Measurements from ENCODE around the gene ST3GAL5.
"Not testable (repeated sequence)": the region's sequence is repeated elsewhere in the genome, so short reads cannot be mapped to it uniquely, and the experiment has no call there.

Gene ST3GAL5

DNA sequence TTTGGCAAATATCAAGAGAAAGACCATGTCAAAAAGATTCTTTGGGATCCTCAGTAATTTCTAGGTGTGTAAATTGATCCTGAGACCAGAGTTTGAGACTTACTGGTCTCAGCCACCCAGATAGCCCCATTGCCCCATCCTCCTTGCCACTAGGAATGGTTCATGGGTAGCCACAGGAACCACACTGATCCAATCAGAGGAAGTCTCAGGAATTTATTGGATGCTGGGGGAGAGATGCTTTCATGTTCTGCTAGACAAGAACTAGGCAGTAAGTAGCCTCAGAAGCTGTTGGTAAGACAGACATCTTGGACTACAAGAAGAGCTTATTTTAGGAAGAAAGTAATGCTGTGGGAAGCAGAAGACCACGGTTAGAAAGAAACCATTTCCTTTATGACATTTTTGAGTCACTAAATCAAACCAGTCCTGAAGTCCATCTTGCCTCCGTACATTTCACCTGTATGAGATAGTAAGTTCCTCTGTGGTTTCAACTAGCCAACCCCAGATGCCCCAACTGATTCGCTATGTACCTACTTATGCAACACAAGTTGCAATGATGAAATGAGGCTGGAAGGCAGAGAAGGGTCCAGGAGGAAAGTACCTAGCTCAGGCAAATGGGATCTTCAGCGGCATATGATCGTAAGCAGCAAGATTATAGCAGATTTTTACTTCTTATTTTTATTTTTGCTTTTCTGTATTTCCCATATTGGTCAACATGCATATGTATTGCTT, 3.6 kb upstream of the ST3GAL5 start:
- DNase-seq = no peak

DNA sequence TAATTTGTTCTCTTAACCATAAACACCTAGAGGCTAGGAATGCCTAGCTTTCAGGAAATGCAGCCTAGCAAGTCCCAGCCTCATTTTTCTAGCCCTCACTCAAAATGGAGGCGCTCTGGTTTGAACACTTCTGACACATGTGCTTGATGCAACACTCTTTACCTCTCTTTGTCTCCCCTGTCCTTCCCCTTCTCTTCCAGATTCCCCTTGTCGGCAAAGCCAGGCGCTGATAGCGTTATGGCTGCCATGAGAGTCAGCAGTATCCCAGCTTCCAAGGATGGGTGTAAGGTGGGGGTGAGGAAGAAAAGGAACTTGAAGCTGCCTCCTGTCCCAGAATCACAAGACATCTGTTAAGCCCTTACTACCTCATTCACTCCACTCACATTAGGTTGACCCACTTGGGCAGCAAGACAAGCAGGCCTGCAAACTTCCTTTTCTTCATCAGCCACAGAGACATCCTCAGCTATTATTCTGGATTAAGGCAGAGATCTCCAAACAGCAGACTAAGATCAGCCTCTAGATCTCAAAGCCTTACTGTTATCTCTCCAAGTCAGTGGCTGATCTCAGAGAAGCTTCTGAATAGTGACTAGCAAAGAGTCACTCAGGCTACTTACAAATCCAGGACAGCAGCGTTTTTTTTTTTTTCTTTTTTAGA, 1.9 kb upstream of the ST3GAL5 start:
- no peak for DNase-seq

DNA sequence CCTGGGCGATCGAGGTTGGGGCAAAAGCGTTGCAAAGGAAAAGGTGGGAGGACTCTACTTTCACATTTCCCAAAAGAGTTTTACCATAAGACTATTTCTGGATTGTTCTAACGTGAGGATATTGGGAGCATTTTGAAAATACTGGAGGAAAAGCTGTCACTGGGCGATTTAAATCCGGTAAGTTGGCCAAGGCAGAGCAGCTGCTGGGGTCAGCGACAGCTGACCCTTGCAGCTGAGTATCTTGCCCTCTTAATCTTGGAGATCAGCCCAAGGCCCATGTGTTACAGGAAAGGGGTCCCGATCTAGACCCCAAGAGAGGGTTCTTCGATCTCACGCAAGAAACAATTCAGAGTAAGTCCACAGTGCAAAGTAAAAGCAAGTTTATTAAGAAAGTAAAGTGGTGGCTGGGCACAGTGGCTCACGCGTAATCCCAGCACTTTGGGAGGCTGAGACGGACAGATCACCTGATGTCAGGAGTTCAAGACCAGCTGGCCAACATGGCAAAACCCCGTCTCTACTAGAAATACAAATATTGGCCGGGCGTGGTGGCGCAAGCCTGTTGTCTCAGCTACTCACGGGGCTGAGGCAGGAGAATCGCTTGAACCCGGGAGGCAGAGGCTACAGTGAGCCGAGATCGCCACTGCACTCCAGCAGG, 964 bp upstream of the ST3GAL5 start:
- no peak for DNase-seq

DNA sequence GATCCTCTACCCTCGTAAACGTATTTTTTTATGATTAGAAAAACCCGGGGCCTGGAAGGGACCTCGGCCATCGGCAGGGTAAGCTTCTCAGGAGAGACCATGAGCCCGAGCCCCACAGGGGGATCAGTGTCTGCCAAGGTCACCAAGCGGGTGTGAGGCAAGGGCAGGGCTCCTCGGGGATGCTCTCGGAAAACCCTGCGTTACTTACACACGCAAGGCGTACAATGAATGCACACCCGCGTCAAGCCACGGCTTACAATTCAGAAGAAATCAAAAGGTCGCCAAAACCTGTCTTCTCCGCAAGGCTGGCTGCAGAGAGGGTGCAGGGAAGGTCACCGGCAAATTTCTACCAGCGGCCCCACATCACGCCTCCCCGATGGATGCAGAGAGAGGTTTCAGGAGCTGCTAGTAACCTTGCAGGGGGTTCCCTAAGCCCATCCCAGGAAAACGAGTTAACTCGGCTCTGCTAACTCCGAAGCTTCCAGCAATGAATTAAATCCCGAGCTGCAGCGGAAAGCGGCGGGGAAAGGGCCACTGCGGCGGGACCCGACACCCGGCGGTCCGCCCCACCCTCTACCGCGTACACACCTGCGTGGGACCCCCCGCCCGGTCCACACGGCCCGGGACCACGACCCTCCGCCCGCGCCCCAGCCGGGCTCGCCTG, 638 bp downstream of the ST3GAL5 start:
- peak; percentile 41 to 48 for DNase-seq

DNA sequence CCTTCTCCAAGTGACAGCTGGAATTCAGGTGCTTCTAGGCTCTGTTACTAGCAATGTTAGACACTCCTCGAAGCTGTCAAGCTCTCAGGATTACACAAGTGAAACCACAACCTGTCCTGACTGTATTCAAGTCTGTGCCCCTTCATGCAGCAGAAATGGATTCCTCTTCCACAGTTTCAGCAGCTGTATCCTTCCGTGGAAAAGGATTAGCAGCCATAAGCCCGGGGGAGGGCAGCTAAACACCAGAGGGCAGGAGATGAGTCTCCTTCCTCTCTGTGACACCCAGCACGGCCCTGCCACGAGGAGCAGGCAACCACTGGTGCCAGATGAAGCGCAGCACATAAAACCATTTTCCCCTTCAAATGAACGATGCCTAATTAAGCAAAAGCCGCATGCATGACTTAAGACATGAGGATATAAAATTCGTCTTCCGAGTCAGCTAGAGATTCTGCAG, 1.2 kb downstream of the ST3GAL5 start:
- DNase-seq = peak; percentile 50 to 62

DNA sequence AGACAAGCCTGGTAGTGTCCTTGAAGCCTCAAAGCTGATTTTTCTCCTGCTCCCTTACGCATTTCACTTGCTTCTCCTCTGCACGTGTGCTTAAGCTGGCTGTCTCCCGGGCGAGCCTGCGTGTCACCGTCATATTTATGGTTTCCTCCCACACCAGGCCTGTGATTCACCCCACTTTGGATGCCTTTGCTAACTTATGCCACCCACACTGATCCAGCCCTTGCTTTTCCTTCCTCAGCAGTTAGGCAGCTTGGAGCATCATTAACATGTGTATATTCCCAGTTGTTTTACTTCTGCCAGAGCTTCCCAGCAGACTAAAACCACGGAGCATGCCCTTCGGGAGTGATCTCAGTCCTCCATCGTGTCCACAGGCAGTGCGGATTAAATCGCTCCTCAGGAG, 2.2 kb downstream of the ST3GAL5 start:
- peak; percentile 64 to 75 for DNase-seq

DNA sequence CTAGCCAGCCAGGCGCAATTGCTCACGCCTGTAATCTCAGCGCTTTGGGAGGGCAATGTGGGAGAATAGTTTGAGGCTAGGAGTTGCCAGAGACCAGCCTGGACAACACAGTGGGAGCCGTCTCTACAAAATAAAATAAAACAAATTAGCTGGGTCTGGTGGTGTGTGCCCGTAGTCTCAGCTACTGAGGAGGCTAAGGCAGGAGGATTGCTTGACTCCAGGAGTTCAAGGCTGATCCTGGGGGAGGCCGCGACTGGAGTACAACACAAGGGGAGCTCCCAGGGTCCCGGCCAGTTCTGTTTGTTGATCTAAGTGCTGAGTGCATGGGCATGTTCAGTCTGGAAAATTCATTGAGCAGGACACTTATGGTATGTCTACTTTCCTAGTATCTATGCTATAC, 2.6 kb downstream of the ST3GAL5 start:
- no peak for DNase-seq

DNA sequence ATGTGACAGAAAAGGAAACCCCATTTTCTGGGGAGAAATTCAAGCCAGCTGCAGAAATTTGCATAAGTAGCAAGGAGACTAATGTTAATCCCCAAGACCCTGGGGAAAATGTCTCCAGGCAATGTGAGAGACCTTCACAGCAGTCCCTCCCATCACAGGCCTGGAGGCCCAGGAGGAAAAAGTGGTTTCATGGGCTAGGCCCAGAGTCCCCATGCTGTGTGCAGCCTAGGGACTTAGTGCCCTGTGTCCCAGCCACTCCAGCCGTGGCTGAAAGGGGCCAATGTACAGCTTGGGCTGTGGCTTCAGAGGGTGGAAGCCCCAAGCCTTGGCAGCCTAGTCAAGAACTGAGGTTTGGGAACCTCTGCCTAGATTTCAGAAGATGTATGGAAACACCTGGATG, 7.0 kb downstream of the ST3GAL5 start:
- not testable (repeated sequence) for DNase-seq

DNA sequence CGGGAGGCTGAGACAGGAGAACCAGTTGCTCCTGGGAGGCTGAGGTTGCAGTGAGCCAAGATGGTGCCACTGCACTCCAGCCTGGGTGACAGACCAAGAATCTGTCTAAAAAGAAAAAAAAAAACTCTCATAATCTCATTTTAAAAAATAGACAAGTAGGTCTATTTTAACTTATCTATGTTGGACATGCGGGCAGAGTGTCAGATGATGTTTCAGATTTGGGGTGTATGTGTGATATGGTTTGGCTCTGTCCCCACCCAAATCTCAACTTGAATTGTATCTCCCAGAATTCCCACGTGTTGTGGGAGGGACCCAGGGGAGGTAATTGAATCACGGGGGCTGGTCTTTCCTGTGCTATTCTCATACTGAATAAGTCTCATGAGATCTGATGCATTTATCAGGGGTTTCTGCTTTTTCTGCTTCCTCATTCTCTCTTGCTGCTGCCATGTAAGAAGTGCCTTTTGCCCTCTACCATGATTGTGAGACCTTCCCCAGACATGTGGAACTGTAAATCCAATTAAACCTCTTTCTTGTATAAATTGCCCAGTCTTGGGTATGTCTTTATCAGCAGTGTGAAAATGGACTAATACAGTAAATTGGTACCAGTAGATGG, 8.0 kb downstream of the ST3GAL5 start:
- not testable (repeated sequence) for DNase-seq

DNA sequence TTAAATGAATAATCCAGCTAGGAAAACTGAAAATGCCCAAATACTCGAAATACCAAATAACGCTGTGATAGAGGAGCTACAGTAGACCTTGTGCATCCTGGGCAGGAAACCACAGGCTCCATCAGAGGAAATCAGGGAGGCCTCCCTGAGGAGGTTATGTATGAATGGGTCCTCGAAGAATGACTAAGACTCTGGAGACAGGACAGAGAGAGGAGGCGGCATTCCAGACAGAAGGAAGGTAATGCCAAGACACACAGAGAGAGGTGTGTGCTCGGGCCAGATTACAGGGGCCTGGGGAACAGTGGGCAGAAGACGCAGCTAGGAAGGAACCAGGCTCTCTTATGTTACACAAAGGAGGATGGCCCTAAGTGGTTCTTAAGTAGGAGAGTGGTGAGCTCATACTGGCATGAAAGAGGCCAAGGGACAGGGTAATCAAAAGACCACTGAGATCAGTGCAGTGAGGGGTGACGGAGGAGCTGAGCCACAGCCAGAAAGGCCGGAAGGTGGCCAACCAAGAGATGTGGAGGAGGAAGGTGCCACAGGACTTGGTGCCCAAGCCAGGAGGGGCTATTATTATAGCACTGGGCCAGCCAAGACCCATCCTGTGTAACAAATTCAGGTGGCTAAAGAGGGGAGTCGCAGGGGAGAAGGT, 9.9 kb downstream of the ST3GAL5 start:
- no peak for DNase-seq

DNA sequence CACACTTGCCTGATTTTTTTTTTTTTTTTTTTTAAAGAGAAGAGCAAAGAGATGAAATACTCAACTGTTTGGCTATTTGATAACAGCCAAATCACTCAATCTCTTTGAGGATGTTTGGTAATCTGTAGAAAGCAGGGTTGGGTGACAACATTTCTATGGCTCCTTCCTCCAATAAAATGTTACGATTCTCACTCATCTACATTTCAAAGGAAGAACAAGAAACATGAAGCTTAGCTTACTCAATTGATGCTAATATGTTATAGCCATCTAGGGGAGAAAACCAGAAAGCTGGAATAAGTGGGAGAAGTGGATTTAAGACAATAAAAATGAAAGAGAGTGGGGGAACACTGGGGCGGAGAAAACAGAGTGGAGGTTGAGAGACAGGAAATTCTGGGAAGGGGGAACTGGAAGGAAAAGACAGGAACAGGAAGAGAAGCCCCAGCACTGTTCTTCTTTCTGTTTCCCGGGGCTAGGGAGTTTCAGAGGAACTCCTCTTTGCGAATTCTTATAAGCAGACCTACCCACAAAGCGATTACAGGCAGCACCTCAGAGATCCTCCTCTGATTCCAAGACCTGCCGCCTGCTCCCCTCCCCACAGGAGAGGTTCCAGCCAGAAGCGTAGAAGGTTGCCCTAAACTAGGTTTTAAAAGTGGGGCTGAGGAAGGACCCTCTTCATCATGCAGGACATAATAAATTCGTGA, 13.3 kb downstream of the ST3GAL5 start:
- DNase-seq = no peak

DNA sequence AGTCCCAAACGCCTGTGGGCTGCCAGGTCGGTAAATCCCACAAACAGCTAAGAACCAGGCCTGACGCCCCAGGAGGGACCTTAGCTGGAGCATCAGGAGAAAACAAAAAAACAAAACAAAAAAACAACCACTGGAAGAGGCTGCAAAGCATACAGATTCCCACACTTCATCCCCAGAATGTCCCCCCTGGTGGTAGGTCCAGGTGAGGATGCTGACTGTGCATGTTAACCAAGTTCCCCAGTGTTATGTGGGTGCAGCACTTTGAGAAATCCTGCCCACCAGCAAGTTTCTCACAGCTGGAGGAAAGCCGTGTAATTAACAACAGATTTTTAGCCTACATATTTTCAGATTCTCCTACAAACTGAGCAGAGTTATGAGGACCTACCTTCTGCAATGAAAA, 15.1 kb downstream of the ST3GAL5 start:
- no peak for DNase-seq

DNA sequence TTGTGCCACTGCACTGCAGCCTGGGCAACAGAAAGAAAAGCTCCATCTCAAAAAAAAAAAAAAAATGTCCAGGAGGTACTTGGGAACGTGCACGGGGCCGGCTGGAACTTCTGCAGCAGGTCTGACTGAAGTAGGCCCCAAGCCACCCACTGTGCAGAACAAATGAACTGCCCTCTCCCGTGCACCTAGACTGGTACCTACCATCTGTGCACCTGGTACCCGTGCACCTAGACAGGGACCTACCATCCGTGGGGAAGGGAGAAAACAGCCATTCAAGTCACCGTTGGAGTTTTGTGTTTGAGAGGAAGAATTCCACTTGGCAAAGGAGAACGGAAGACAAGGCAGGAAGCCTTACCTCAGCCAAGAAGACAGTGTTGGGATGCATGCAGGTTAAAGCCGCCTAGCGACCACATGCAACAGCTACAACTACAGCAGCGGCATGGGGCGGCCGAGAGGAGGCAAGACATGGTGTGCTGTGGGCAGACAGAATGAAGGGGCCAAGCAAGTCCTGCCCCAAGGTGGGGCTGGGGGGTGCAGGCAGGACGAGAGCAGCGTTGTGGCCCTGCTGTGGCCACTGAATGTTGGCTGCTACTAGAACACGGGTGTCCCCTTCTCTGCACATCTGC, 16.1 kb downstream of the ST3GAL5 start:
- no peak for DNase-seq

DNA sequence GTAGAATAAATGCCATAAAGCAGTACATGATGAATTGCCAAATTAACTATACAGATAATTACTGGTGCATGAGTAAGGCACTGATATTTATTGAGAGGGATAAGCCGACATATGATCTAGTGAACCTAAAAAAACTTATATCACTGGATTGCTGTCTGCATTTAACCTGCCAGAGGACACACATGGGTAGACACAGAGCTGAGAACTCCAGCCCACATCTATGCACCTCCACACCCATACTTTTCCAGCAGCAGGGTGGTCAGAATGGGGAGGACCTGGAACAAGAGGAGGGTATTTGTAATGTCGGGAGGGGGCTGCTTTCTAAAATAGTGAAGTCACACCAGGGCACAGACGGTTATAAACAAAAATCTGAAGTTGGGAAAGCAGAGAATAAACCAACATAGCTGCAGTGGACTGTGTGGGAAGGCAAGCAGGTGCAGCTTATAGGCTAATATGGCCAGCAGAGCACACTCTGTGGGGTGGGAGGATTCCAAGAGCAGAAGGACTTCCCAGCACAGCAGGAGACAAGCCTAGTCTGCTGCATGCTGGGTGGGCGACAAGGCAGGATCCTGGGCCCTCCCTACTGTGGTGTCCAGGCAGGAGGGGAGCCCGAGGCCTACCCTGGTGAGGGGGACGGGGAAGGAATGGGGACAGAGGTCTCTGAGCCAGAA, 17.2 kb downstream of the ST3GAL5 start:
- DNase-seq = no peak

DNA sequence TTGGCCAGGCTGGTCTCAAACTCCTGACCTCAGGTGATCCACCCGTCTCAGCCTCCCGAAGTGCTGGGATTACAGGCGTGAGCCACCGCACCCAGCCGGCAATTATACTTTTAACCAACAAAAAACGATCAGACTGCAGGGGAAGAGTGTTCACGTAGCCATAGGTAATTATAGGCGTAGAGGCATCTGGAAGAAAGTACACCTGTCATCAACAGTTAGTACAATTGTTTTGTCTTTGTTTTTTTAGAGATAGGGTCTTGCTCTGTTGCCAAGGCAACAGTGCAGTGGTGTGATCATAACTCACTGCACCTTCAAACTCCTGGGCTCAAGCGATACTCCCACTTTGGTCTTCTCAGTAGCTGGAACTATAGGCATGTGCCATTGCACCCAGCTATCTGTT, 20.0 kb downstream of the ST3GAL5 start:
- DNase-seq = no peak

DNA sequence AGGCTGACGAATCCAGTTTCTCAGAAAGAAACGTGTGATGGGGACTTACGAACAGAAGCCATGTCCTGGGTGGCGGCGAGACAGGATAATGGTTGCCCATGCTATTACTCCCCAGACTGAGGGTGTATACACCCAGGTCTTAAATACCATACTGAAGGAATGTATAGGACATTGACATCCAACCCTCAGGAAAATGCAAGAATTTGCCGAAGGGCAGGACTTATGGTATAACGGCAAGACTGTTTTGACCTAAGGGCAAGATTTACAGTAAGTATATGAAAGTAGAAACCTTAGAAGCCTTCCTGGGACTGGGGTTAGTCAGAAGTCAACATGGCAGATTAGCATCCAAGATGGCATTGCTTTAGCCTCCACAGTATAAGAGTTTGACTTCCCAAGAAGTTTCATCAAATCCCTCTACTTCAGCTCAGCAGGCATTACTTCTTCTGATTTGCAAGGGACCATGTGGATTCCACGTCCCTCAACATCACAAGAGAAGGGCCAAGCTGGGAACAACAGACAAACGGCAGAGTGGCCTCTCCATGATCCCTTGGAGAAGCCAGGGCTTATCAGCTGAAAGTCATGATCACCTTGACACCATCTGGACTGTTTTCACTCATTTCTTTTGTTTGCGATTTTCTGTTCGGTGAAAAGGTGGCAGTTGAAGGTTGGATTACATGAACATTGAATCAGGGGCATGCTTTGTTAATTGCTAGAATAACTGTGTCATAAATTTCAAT, 21.1 kb downstream of the ST3GAL5 start:
- no peak for DNase-seq

DNA sequence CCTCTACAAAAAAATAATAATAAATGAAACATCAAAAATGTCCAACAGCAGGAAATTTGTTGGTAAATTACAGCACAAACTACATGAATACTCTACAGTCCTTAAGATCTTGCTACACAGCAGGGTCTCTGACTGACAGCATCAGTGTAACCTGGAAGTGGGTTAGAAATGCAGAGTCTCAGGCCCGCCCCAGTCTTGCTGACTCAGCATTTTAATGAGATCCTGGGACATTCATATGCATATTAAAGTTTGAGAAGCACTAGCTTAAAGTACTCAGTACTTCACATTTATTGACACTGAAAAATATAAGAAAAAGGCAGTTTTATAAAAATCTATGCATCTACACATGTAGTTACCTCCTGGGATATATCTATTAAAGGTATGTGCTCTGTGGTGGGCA, 21.7 kb downstream of the ST3GAL5 start:
- no peak for DNase-seq

DNA sequence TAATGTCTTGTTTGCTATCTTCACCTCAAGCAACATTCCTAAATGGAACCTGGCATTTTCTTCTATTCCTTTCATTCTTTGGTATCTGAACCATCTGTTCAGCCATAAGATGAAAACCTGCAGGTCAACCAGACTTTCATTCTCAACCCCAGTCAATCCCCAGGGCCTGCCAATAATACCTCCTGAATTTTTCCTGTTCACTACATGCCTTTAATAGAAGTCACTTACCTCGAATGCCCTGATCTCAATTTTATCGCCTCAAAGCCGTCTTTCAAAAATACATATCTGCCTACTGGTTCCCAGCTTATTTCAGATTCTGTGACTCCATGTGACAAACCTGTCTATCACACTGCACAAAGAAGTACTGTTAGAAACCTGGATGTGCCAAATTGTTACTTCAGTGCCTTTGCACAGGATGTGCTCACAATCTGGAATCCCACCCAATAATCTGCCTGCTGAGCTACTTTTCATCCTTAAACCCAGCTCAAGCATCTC, 22.6 kb downstream of the ST3GAL5 start:
- DNase-seq = no peak

DNA sequence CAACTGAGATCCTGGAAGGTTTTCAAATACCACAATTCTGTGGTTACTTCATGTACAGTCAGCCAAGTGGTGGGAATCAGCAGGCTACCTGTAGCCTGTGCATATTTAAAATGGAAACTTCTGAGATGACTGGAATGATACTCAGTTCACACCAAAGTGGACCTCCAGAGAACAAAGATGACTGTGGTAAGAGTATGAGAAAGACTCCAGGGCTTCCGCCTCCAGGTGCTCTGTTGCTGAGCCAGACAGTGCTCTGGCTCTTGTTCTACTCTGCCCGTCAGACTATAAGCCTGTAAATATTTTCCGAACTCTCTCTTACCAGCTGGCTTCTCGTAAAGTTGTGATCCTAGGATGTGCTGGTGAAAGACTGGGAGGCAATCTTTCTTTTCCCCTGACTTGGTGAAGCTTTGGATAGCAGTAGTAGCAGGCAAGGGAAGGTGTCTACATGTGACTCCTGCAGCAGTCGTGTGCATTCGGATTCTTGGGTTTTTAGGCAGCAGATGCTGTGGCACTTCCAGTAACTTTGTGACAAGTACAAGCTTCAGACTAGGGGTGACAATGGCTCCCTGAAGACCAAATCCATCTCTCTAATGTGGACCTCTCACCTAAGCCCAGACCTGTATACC, 23.1 kb downstream of the ST3GAL5 start:
- peak; percentile 35 to 55 for DNase-seq

Data from activated CD4-positive, alpha-beta T cell treated with anti-CD3 and anti-CD28 coated beads, Interleukin-2, amount 50 U/mL, for 48 hours (primary cell).